Neural crest cell (in vitro differentiated cells): ENCODE results near the gene LRRC53. TPM values are rescaled to one million over a fixed set of nuclear protein-coding genes. Genes with fewer than 3 reads are reported as not detected.

Experiments
- DNase-seq: peaks from one replicate; pipeline ENCODE4 v3.0.0; 2021; ENCODE audit warnings: low read depth, mixed read lengths, low spot score
- H3K27ac Mint-ChIP-seq: one replicate; pipeline ENCODE4 v1.8.0; 2021; ENCODE audit warnings: mild to moderate bottlenecking, mixed read lengths; ENCODE audit not compliant: unreplicated experiment
- H3K27me3 Mint-ChIP-seq: 2 replicates; pipeline ENCODE4 v1.8.0; 2021; ENCODE audit warnings: low read depth, mild to moderate bottlenecking, mixed read lengths
- H3K36me3 Mint-ChIP-seq: 2 replicates; pipeline ENCODE4 v1.8.0; 2021; ENCODE audit warnings: low read depth, mild to moderate bottlenecking, mixed read lengths
- H3K4me1 Mint-ChIP-seq: 2 replicates; pipeline ENCODE4 v1.8.0; 2021; ENCODE audit warnings: mixed read lengths
- H3K4me3 Mint-ChIP-seq: one replicate; pipeline ENCODE4 v1.8.0; 2021; ENCODE audit warnings: mild to moderate bottlenecking, mixed read lengths
- H3K9me3 Mint-ChIP-seq: 2 replicates; pipeline ENCODE4 v1.8.0; 2021; ENCODE audit warnings: mixed read lengths
- CTCF ChIP-seq: fragments of 200-600 bp; sonication (generic); conservative IDR thresholded peaks from 2 replicates; pipeline ENCODE4 v1.5.0; 2021; ENCODE audit warnings: antibody characterized with exemption, mild to moderate bottlenecking
- total RNA-seq: library from RNA; stranded (reverse); gene quantifications from 2 replicates; pipeline ENCODE4 v1.2.1, GENCODE V29; 2021

LRRC53 gene
- total RNA-seq, 1 donor from 2014 or later = not detected

GRCh38 chr1:74498901-74499300 is 13.5 kb downstream of the LRRC53 start:
- no peaks in the 10 kb centered on the region for H3K36me3 Mint-ChIP-seq
- H3K4me1 Mint-ChIP-seq = no peaks in the 10 kb centered on the region
- no peak overlapping the region for H3K27ac Mint-ChIP-seq
- no peaks in the 10 kb centered on the region for H3K9me3 Mint-ChIP-seq
- no peak overlapping the region for H3K4me3 Mint-ChIP-seq
- DNase-seq = no peak
- peaks cover 7% of the 10 kb centered on the region for H3K27me3 Mint-ChIP-seq
- TF ChIP-seq CTCF = no peak

GRCh38 chr1:74496669-74497068 is 15.7 kb downstream of the LRRC53 start:
- no peak overlapping the region for H3K27ac Mint-ChIP-seq
- no peak overlapping the region for H3K4me3 Mint-ChIP-seq
- peaks cover 7% of the 10 kb centered on the region for H3K27me3 Mint-ChIP-seq
- no peak for TF ChIP-seq CTCF
- no peaks in the 10 kb centered on the region for H3K4me1 Mint-ChIP-seq
- no peaks in the 10 kb centered on the region for H3K36me3 Mint-ChIP-seq
- no peak for DNase-seq
- H3K9me3 Mint-ChIP-seq = no peaks in the 10 kb centered on the region

- Mint-ChIP-seq H3K27me3 (no peaks in the 10 kb centered on the region), H3K9me3 (no peaks in the 10 kb centered on the region), H3K36me3 (no peaks in the 10 kb centered on the region), H3K4me3 (no peak overlapping the region), H3K27ac (no peak overlapping the region), H3K4me1 (no peaks in the 10 kb centered on the region)
- TF ChIP-seq CTCF = no peak
- DNase-seq = no peak
These were observed 26.4 kb downstream of the LRRC53 start for GRCh38 chr1:74486036-74486435.

GRCh38 chr1:74485622-74486021 is 26.8 kb downstream of the LRRC53 start:
- TF ChIP-seq CTCF = no peak
- Mint-ChIP-seq H3K36me3 (no peaks in the 10 kb centered on the region), H3K9me3 (no peaks in the 10 kb centered on the region), H3K4me3 (no peak overlapping the region), H3K27me3 (no peaks in the 10 kb centered on the region), H3K4me1 (no peaks in the 10 kb centered on the region), H3K27ac (no peak overlapping the region)
- DNase-seq = no peak

- TF ChIP-seq CTCF = no peak
- Mint-ChIP-seq H3K36me3 (no peaks in the 10 kb centered on the region), H3K4me1 (no peaks in the 10 kb centered on the region), H3K27ac (no peak overlapping the region), H3K9me3 (no peaks in the 10 kb centered on the region), H3K4me3 (no peak overlapping the region), H3K27me3 (no peaks in the 10 kb centered on the region)
- no peak for DNase-seq
These were observed 30.8 kb downstream of the LRRC53 start for GRCh38 chr1:74481607-74482006.

- Mint-ChIP-seq H3K4me1 (no peaks in the 10 kb centered on the region), H3K27me3 (no peaks in the 10 kb centered on the region), H3K9me3 (no peaks in the 10 kb centered on the region), H3K27ac (no peak overlapping the region), H3K4me3 (no peak overlapping the region), H3K36me3 (no peaks in the 10 kb centered on the region)
- DNase-seq = no peak
- TF ChIP-seq CTCF = no peak
These were observed 32.3 kb downstream of the LRRC53 start for GRCh38 chr1:74480068-74480467.
